ENCODE measurements around the gene TMPRSS2. TPM values are rescaled to one million over a fixed set of nuclear protein-coding genes. Genes with fewer than 3 reads are reported as not detected.
A peak's percentile ranks its signal among the peaks of the same experiment; 100 is the strongest.

Gene TMPRSS2
- total and polyA plus RNA-seq, 2 donors (not counting 3 experiments of a cell fraction or from before 2014, with no cell fraction given): not detected

GRCh38 chr21:41442481-41443186 lies 65.3 kb downstream of the TMPRSS2 start:
- Histone ChIP-seq H3K36me3 (ENCODE audit: control insufficient read depth in 2 of 2, extremely low read depth in 1 of 2, insufficient read depth in 2 of 2, low read length in 2 of 2) (no peaks in the 10 kb centered on the region), H3K27ac (ENCODE audit: insufficient read depth, low read depth, low read length) (no peak overlapping the region), H4K20me1 (replicated peaks; ENCODE audit: control insufficient read depth, extremely low read depth, insufficient read depth, low read length) (no peaks in the 10 kb centered on the region), H3K9me1 (replicated peaks; ENCODE audit: control insufficient read depth, extremely low read depth, insufficient read depth, low read length) (no peaks in the 10 kb centered on the region), H3K4me2 (ENCODE audit: insufficient read depth, low read length) (no peak overlapping the region), H3K79me2 (ENCODE audit: control insufficient read depth, insufficient read depth, low read length) (no peaks in the 10 kb centered on the region), H3K4me1 (ENCODE audit: control insufficient read depth, extremely low read depth, insufficient read depth, low read length) (no peaks in the 10 kb centered on the region), H3K4me3 (replicated peaks in 1 of 3; ENCODE audit: insufficient read depth in 1 of 3, low read depth in 1 of 3, low read length in 3 of 3) (no peak overlapping the region), H3K27me3 (ENCODE audit: control insufficient read depth in 2 of 2, insufficient read depth in 2 of 2, low read length in 2 of 2) (no peaks in the 10 kb centered on the region), H3K9ac (replicated peaks; ENCODE audit: extremely low read depth, insufficient read depth, low read length) (no peak overlapping the region), H2AFZ (ENCODE audit: low read depth, low read length) (no peak overlapping the region), H3K9me3 (replicated peaks; ENCODE audit: control insufficient read depth, insufficient read depth, low read length) (no peaks in the 10 kb centered on the region)
- no TSS peak for BruUV-seq (replicated peaks)
- DNase-seq (ENCODE audit: low read depth, low spot score): no peak
- ChIA-PET POLR2A (no interaction called here), CTCF (no interaction called here)
- dilution Hi-C loops (cut with MboI; ENCODE audit: extremely low pct_ligation_motif_present, low sequenced_read_pairs) (no loop called here), intact Hi-C loops (cut with micrococcal nuclease) (no loop called here)
- no peak for TF ChIP-seq GATA2 (IDR thresholded peaks at IDR 0.05; ENCODE audit: insufficient read depth, insufficient read length, low read depth, low read length)
- no peak for TF ChIP-seq EZH2 (IDR thresholded peaks at IDR 0.05; ENCODE audit: borderline replicate concordance, low read depth, low read length, severe bottlenecking)
- TF ChIP-seq POLR2A (IDR thresholded peaks at IDR 0.05; ENCODE audit: low read depth, low read length): no peak
- no peak for TF ChIP-seq MAX (IDR thresholded peaks at IDR 0.05; ENCODE audit: insufficient read depth, insufficient read length)
- FAIRE-seq: peak; percentile 21

- DNase-seq (ENCODE audit: low read depth, low spot score) (no peak), FAIRE-seq (no peak)
- Histone ChIP-seq H3K27ac (ENCODE audit: insufficient read depth, low read depth, low read length) (no peak overlapping the region), H3K4me3 (replicated peaks in 1 of 3; ENCODE audit: insufficient read depth in 1 of 3, low read depth in 1 of 3, low read length in 3 of 3) (no peak overlapping the region), H3K4me1 (ENCODE audit: control insufficient read depth, extremely low read depth, insufficient read depth, low read length) (no peaks in the 10 kb centered on the region), H3K36me3 (ENCODE audit: control insufficient read depth in 2 of 2, extremely low read depth in 1 of 2, insufficient read depth in 2 of 2, low read length in 2 of 2) (no peaks in the 10 kb centered on the region), H3K9ac (replicated peaks; ENCODE audit: extremely low read depth, insufficient read depth, low read length) (no peak overlapping the region), H4K20me1 (replicated peaks; ENCODE audit: control insufficient read depth, extremely low read depth, insufficient read depth, low read length) (no peaks in the 10 kb centered on the region), H3K9me1 (replicated peaks; ENCODE audit: control insufficient read depth, extremely low read depth, insufficient read depth, low read length) (no peaks in the 10 kb centered on the region), H3K79me2 (ENCODE audit: control insufficient read depth, insufficient read depth, low read length) (no peaks in the 10 kb centered on the region), H2AFZ (ENCODE audit: low read depth, low read length) (no peak overlapping the region), H3K27me3 (ENCODE audit: control insufficient read depth in 2 of 2, insufficient read depth in 2 of 2, low read length in 2 of 2) (no peaks in the 10 kb centered on the region), H3K4me2 (ENCODE audit: insufficient read depth, low read length) (no peak overlapping the region), H3K9me3 (replicated peaks; ENCODE audit: control insufficient read depth, insufficient read depth, low read length) (no peaks in the 10 kb centered on the region)
- POLR2A ChIA-PET: no interaction called here
- TF ChIP-seq GATA2 (IDR thresholded peaks at IDR 0.05; ENCODE audit: insufficient read depth, insufficient read length, low read depth, low read length) (no peak), POLR2AphosphoS5 (IDR thresholded peaks at IDR 0.05; ENCODE audit: insufficient read depth, low read depth, low read length) (no peak), POLR2A (IDR thresholded peaks at IDR 0.05; ENCODE audit: low read depth, low read length) (no peak), MAX (IDR thresholded peaks at IDR 0.05; ENCODE audit: insufficient read depth, insufficient read length) (no peak), FOS (IDR thresholded peaks at IDR 0.05; ENCODE audit: borderline replicate concordance, insufficient read depth, low read length) (no peak), CTCF (IDR thresholded peaks at IDR 0.05; ENCODE audit: extremely low read depth in 1 of 2, insufficient read depth in 1 of 2, low read depth in 1 of 2, low read length in 2 of 2) (no peak), JUN (IDR thresholded peaks at IDR 0.05; ENCODE audit: borderline replicate concordance, insufficient read depth, insufficient read length, low read depth) (no peak), EZH2 (IDR thresholded peaks at IDR 0.05; ENCODE audit: borderline replicate concordance, low read depth, low read length, severe bottlenecking) (no peak), MYC (IDR thresholded peaks at IDR 0.05; ENCODE audit: low read depth, low read length) (no peak)
- intact Hi-C loops (cut with micrococcal nuclease) (no loop called here), dilution Hi-C loops (cut with MboI; ENCODE audit: extremely low pct_ligation_motif_present, low sequenced_read_pairs) (no loop called here)
- CTCF ChIA-PET: no interaction called here
- BruUV-seq (replicated peaks): no TSS peak
Measured at GRCh38 chr21:41441546-41441945, 66.4 kb downstream of the TMPRSS2 start.

All from endothelial cell of umbilical vein (primary cell).